K562 (cell line): ENCODE measurements around the gene SPRR2A. TPM values are rescaled to one million over a fixed set of nuclear protein-coding genes. Genes with fewer than 3 reads are reported as not detected.

ENCODE experiments used
- ELF4 ChIP-seq: fragments of 450-650 bp; formaldehyde crosslinking; IDR thresholded peaks from 2 replicates; pipeline ENCODE4 v1.4.0; 2022; ENCODE audit warnings: missing genetic modification characterization
- GTF2E2 ChIP-seq: fragments of 200-800 bp; sonication (Bioruptor generic); IDR thresholded peaks from 2 replicates; pipeline ENCODE4 v1.6.1; 2016; ENCODE audit warnings: missing genetic modification characterization, missing compliant biosample characterization
- HMGN3 ChIP-seq: IDR thresholded peaks from 2 replicates; pipeline ENCODE4 v1.6.1; 2011; ENCODE audit warnings: borderline replicate concordance, low read depth, mild to moderate bottlenecking, mixed read lengths, low read length; ENCODE audit not compliant: insufficient read length; ENCODE audit errors: extremely low read depth
- MCM5 ChIP-seq: fragments of 450-650 bp; IDR thresholded peaks from 2 replicates; pipeline ENCODE4 v1.6.1; 2016; ENCODE audit warnings: low read depth
- SRSF1 ChIP-seq: fragments of 200-400 bp; formaldehyde crosslinking; IDR thresholded peaks from 2 replicates; pipeline ENCODE4 v1.6.1; 2017; ENCODE audit warnings: mild to moderate bottlenecking, low read depth, low read length, moderate library complexity
- ZNF354B ChIP-seq: fragments of 250-450 bp; sonication (Bioruptor Pico); IDR thresholded peaks from 2 replicates; pipeline ENCODE4 v1.4.0; 2020
- polyA plus RNA-seq, 8 experiments: library from polyadenylated mRNA; depleted of rRNA in 4 of 8; stranded (reverse) in 5 of 8; unstranded in 3 of 8; fragments of >200 nt; fragmentation: Nextera tagmentation in 2 of 8; fragmentation: Illumina TruSeq in 1 of 8; extraction: Ambion mirVana in 2 of 8; extraction: Trizol in 1 of 8; gene quantifications; 2 replicates each; pipeline versions ENCODE4 v1.2.1 to v1.2.3, GENCODE V29; 2011 to 2014; ENCODE audit warnings: inconsistent platforms in 1 of 8, missing spikeins in 1 of 8
- total RNA-seq, 7 experiments: library from RNA; depleted of rRNA in 6 of 7; stranded (reverse); fragments of >200 nt in 6 of 7; fragmentation: Illumina TruSeq in 2 of 7; extraction: Trizol in 2 of 7; gene quantifications; 2 replicates each; pipeline versions ENCODE4 v1.2.1 to v1.2.3, GENCODE V29; 2011 to 2021; ENCODE audit warnings: low replicate concordance in 1 of 7
- TF ChIP-seq, protein P1 (sequence below): sonication (generic); formaldehyde crosslinking; IDR thresholded peaks from 2 replicates; pipeline ENCODE4 v1.8.1; 2023; ENCODE audit warnings: mild to moderate bottlenecking, missing genetic modification reagents
- TF ChIP-seq, protein P2 (sequence below): fragments of 450-650 bp; IDR thresholded peaks from 2 replicates; pipeline ENCODE4 v1.6.1; 2016; ENCODE audit warnings: mild to moderate bottlenecking, moderate library complexity
- TF ChIP-seq, protein P3 (sequence below): fragments of 250-450 bp; sonication (Bioruptor Pico); IDR thresholded peaks from 2 replicates; pipeline ENCODE4 v1.4.0; 2020; ENCODE audit warnings: mild to moderate bottlenecking, moderate library complexity
- TF ChIP-seq, protein P4 (sequence below): fragments of 450-650 bp; IDR thresholded peaks from 2 replicates; pipeline ENCODE4 v1.6.1; 2017; ENCODE audit warnings: antibody characterized with exemption

SPRR2A gene
- total and polyA plus RNA-seq, 9 of the 15 experiments (the other 6 are each of a cell fraction or from before 2014, with no cell fraction given), result 0.17 TPM; not detected in 8

DNA sequence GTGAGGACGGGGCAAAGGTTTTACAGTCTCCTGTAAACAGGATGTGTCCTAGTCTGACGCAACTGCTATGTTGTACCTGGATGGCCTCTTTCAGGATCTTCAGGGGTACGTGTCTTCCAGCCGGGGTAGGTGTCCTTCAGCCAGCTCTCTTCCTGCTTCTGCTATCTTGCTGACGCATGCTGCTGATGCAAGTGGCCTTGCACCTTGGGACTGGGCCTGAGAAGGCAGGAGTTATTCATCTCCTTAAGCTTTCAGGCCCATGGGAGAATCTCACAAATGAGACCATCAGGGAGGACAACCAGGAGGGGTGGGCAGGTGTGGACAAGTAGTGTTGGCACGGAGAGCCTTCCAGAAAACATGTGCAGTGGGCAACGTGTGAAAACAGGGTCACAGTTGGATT, 34.2 kb downstream of the SPRR2A start (continued):
- TF ChIP-seq, protein P1, sequence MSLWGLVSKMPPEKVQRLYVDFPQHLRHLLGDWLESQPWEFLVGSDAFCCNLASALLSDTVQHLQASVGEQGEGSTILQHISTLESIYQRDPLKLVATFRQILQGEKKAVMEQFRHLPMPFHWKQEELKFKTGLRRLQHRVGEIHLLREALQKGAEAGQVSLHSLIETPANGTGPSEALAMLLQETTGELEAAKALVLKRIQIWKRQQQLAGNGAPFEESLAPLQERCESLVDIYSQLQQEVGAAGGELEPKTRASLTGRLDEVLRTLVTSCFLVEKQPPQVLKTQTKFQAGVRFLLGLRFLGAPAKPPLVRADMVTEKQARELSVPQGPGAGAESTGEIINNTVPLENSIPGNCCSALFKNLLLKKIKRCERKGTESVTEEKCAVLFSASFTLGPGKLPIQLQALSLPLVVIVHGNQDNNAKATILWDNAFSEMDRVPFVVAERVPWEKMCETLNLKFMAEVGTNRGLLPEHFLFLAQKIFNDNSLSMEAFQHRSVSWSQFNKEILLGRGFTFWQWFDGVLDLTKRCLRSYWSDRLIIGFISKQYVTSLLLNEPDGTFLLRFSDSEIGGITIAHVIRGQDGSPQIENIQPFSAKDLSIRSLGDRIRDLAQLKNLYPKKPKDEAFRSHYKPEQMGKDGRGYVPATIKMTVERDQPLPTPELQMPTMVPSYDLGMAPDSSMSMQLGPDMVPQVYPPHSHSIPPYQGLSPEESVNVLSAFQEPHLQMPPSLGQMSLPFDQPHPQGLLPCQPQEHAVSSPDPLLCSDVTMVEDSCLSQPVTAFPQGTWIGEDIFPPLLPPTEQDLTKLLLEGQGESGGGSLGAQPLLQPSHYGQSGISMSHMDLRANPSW (CRISPR knock-in tag), result no peak
- TF ChIP-seq, protein P2, sequence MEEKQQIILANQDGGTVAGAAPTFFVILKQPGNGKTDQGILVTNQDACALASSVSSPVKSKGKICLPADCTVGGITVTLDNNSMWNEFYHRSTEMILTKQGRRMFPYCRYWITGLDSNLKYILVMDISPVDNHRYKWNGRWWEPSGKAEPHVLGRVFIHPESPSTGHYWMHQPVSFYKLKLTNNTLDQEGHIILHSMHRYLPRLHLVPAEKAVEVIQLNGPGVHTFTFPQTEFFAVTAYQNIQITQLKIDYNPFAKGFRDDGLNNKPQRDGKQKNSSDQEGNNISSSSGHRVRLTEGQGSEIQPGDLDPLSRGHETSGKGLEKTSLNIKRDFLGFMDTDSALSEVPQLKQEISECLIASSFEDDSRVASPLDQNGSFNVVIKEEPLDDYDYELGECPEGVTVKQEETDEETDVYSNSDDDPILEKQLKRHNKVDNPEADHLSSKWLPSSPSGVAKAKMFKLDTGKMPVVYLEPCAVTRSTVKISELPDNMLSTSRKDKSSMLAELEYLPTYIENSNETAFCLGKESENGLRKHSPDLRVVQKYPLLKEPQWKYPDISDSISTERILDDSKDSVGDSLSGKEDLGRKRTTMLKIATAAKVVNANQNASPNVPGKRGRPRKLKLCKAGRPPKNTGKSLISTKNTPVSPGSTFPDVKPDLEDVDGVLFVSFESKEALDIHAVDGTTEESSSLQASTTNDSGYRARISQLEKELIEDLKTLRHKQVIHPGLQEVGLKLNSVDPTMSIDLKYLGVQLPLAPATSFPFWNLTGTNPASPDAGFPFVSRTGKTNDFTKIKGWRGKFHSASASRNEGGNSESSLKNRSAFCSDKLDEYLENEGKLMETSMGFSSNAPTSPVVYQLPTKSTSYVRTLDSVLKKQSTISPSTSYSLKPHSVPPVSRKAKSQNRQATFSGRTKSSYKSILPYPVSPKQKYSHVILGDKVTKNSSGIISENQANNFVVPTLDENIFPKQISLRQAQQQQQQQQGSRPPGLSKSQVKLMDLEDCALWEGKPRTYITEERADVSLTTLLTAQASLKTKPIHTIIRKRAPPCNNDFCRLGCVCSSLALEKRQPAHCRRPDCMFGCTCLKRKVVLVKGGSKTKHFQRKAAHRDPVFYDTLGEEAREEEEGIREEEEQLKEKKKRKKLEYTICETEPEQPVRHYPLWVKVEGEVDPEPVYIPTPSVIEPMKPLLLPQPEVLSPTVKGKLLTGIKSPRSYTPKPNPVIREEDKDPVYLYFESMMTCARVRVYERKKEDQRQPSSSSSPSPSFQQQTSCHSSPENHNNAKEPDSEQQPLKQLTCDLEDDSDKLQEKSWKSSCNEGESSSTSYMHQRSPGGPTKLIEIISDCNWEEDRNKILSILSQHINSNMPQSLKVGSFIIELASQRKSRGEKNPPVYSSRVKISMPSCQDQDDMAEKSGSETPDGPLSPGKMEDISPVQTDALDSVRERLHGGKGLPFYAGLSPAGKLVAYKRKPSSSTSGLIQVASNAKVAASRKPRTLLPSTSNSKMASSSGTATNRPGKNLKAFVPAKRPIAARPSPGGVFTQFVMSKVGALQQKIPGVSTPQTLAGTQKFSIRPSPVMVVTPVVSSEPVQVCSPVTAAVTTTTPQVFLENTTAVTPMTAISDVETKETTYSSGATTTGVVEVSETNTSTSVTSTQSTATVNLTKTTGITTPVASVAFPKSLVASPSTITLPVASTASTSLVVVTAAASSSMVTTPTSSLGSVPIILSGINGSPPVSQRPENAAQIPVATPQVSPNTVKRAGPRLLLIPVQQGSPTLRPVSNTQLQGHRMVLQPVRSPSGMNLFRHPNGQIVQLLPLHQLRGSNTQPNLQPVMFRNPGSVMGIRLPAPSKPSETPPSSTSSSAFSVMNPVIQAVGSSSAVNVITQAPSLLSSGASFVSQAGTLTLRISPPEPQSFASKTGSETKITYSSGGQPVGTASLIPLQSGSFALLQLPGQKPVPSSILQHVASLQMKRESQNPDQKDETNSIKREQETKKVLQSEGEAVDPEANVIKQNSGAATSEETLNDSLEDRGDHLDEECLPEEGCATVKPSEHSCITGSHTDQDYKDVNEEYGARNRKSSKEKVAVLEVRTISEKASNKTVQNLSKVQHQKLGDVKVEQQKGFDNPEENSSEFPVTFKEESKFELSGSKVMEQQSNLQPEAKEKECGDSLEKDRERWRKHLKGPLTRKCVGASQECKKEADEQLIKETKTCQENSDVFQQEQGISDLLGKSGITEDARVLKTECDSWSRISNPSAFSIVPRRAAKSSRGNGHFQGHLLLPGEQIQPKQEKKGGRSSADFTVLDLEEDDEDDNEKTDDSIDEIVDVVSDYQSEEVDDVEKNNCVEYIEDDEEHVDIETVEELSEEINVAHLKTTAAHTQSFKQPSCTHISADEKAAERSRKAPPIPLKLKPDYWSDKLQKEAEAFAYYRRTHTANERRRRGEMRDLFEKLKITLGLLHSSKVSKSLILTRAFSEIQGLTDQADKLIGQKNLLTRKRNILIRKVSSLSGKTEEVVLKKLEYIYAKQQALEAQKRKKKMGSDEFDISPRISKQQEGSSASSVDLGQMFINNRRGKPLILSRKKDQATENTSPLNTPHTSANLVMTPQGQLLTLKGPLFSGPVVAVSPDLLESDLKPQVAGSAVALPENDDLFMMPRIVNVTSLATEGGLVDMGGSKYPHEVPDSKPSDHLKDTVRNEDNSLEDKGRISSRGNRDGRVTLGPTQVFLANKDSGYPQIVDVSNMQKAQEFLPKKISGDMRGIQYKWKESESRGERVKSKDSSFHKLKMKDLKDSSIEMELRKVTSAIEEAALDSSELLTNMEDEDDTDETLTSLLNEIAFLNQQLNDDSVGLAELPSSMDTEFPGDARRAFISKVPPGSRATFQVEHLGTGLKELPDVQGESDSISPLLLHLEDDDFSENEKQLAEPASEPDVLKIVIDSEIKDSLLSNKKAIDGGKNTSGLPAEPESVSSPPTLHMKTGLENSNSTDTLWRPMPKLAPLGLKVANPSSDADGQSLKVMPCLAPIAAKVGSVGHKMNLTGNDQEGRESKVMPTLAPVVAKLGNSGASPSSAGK, result peak; percentile 66
- TF ChIP-seq GTF2E2 (tag), result no peak
- TF ChIP-seq, protein P3, sequence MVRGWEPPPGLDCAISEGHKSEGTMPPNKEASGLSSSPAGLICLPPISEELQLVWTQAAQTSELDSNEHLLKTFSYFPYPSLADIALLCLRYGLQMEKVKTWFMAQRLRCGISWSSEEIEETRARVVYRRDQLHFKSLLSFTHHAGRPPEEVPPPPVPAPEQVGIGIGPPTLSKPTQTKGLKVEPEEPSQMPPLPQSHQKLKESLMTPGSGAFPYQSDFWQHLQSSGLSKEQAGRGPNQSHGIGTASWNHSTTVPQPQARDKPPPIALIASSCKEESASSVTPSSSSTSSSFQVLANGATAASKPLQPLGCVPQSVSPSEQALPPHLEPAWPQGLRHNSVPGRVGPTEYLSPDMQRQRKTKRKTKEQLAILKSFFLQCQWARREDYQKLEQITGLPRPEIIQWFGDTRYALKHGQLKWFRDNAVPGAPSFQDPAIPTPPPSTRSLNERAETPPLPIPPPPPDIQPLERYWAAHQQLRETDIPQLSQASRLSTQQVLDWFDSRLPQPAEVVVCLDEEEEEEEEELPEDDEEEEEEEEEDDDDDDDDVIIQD (CRISPR knock-in tag), result no peak
- no peak for TF ChIP-seq HMGN3
- no peak for TF ChIP-seq MCM5
- no peak for TF ChIP-seq ELF4 (CRISPR knock-in tag)
- no peak for TF ChIP-seq ZNF354B (CRISPR knock-in tag)
- no peak for TF ChIP-seq SRSF1
- TF ChIP-seq, protein P4, sequence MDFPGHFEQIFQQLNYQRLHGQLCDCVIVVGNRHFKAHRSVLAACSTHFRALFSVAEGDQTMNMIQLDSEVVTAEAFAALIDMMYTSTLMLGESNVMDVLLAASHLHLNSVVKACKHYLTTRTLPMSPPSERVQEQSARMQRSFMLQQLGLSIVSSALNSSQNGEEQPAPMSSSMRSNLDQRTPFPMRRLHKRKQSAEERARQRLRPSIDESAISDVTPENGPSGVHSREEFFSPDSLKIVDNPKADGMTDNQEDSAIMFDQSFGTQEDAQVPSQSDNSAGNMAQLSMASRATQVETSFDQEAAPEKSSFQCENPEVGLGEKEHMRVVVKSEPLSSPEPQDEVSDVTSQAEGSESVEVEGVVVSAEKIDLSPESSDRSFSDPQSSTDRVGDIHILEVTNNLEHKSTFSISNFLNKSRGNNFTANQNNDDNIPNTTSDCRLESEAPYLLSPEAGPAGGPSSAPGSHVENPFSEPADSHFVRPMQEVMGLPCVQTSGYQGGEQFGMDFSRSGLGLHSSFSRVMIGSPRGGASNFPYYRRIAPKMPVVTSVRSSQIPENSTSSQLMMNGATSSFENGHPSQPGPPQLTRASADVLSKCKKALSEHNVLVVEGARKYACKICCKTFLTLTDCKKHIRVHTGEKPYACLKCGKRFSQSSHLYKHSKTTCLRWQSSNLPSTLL, result no peak
